MM.1S (cell line): Measurements from ENCODE around the gene FBXL2.

Experiments used
- DNase-seq: peaks from one replicate; pipeline ENCODE4 v3.0.0-alpha.2; 2015
- H2AFZ ChIP-seq: fragments of 300-600 bp; sonication (generic); 2 replicates; pipeline ENCODE4 v1.6.0; 2016; ENCODE audit warnings: antibody characterized with exemption, low read length
- H3F3A ChIP-seq: fragments of 300-600 bp; sonication (generic); 2 replicates; pipeline ENCODE4 v1.6.1; 2016; ENCODE audit warnings: mild to moderate bottlenecking, antibody characterized with exemption, low read length, moderate library complexity, mixed read lengths; ENCODE audit not compliant: insufficient read depth
- H3K27ac ChIP-seq: fragments of 300-600 bp; sonication (generic); 2 replicates; pipeline ENCODE4 v1.5.1; 2016; ENCODE audit warnings: mild to moderate bottlenecking, low read length
- H3K27me3 ChIP-seq: fragments of 300-600 bp; sonication (generic); replicated peaks from 2 replicates; pipeline ENCODE4 v1.6.0; 2016; ENCODE audit warnings: low read length; ENCODE audit not compliant: insufficient read depth
- H3K36me3 ChIP-seq: fragments of 300-600 bp; sonication (generic); replicated peaks from 2 replicates; pipeline ENCODE4 v1.6.1; 2016; ENCODE audit warnings: mild to moderate bottlenecking, low read length, mixed read lengths; ENCODE audit not compliant: insufficient read depth
- H3K4me1 ChIP-seq: fragments of 300-600 bp; sonication (generic); 2 replicates; pipeline ENCODE4 v1.6.1; 2016; ENCODE audit warnings: low read length, mixed read lengths
- H3K4me2 ChIP-seq: fragments of 300-600 bp; sonication (generic); 2 replicates; pipeline ENCODE4 v1.6.0; 2016; ENCODE audit warnings: low read depth, low read length
- H3K4me3 ChIP-seq: fragments of 300-600 bp; sonication (generic); 2 replicates; pipeline ENCODE4 v1.5.1; 2016; ENCODE audit warnings: low read length, mixed read lengths
- H3K79me2 ChIP-seq: fragments of 300-600 bp; sonication (generic); 2 replicates; pipeline ENCODE4 v1.6.1; 2016; ENCODE audit warnings: mixed run types, low read length, mixed read lengths
- H3K9ac ChIP-seq: fragments of 300-600 bp; sonication (generic); 2 replicates; pipeline ENCODE4 v1.6.1; 2016; ENCODE audit warnings: low read length, mixed read lengths
- H3K9me2 ChIP-seq: fragments of 300-600 bp; sonication (generic); replicated peaks from 2 replicates; pipeline ENCODE4 v1.6.1; 2016; ENCODE audit warnings: mild to moderate bottlenecking, low read length, mixed read lengths; ENCODE audit not compliant: insufficient read depth
- H3K9me3 ChIP-seq: fragments of 300-600 bp; sonication (generic); replicated peaks from 2 replicates; pipeline ENCODE4 v1.6.1; 2016; ENCODE audit warnings: mild to moderate bottlenecking, low read length, mixed read lengths; ENCODE audit not compliant: insufficient read depth
- H4K20me1 ChIP-seq: fragments of 300-600 bp; sonication (generic); 2 replicates; pipeline ENCODE4 v1.6.1; 2016; ENCODE audit warnings: mild to moderate bottlenecking, low read length, moderate library complexity, mixed read lengths; ENCODE audit not compliant: insufficient read depth
- CTCF ChIP-seq: fragments of 300-600 bp; sonication (generic); IDR thresholded peaks from 2 replicates; pipeline ENCODE4 v1.5.1; 2016; ENCODE audit warnings: antibody characterized with exemption, low read length, mixed read lengths
- EZH2 ChIP-seq: fragments of 300-600 bp; sonication (generic); optimal IDR thresholded peaks from 2 replicates; pipeline ENCODE3; 2017; ENCODE audit warnings: low read depth, mild to moderate bottlenecking, antibody characterized with exemption, low read length, mixed read lengths
- EZH2phosphoT487 ChIP-seq: fragments of 300-600 bp; sonication (generic); IDR thresholded peaks from 2 replicates; pipeline ENCODE4 v1.6.1; 2018; ENCODE audit warnings: antibody characterized with exemption, low read length

FBXL2 gene

GRCh38 chr3:33237439-33237838, 39.8 kb upstream of the FBXL2 start:
- TF ChIP-seq EZH2 (no peak), CTCF (no peak), EZH2phosphoT487 (no peak)
- Histone ChIP-seq H3K27me3 (no peaks in the 10 kb centered on the region), H3K4me3 (peak overlapping the region; percentile 15; the same call in 1 of the 2 replicates), H4K20me1 (no peaks in the 10 kb centered on the region), H3K9me3 (no peaks in the 10 kb centered on the region), H2AFZ (peak overlapping the region; percentile 40; the same call in 1 of the 2 replicates), H3F3A (peaks cover 7% of the 10 kb centered on the region), H3K36me3 (no peaks in the 10 kb centered on the region), H3K79me2 (no peaks in the 10 kb centered on the region), H3K4me2 (peak overlapping the region; percentile 40; the same call in 1 of the 2 replicates), H3K4me1 (peaks cover 5% of the 10 kb centered on the region), H3K9me2 (no peaks in the 10 kb centered on the region), H3K27ac (peak overlapping the region; percentile 46; the same call in 1 of the 2 replicates), H3K9ac (no peak overlapping the region)
- DNase-seq: peak; percentile 78

- no peak for DNase-seq
- no peaks in the 10 kb centered on the region for H3K9me3 ChIP-seq
- H3K27me3 ChIP-seq: no peaks in the 10 kb centered on the region
- H3K9me2 ChIP-seq: no peaks in the 10 kb centered on the region
- no peak overlapping the region for H3K9ac ChIP-seq
- H3K27ac ChIP-seq: no peak overlapping the region
- TF ChIP-seq EZH2phosphoT487: no peak
- TF ChIP-seq CTCF: no peak
- TF ChIP-seq EZH2: no peak
- H4K20me1 ChIP-seq: no peaks in the 10 kb centered on the region
- H3K36me3 ChIP-seq: no peaks in the 10 kb centered on the region
- no peak overlapping the region for H3K4me3 ChIP-seq
- no peak overlapping the region for H2AFZ ChIP-seq
- H3F3A ChIP-seq: peaks cover 7% of the 10 kb centered on the region
- H3K4me2 ChIP-seq: no peak overlapping the region
- no peaks in the 10 kb centered on the region for H3K79me2 ChIP-seq
- H3K4me1 ChIP-seq: peaks cover 5% of the 10 kb centered on the region
Measured at GRCh38 chr3:33238923-33239322, 38.3 kb upstream of the FBXL2 start.

GRCh38 chr3:33240261-33240660, 37.0 kb upstream of the FBXL2 start:
- TF ChIP-seq EZH2phosphoT487 (no peak), CTCF (no peak)
- no peaks in the 10 kb centered on the region for H4K20me1 ChIP-seq

More at GRCh38 chr3:33240261-33240660, 37.0 kb upstream of the FBXL2 start:
- Histone ChIP-seq H3K4me3 (no peak overlapping the region), H3K4me2 (no peak overlapping the region), H3K36me3 (no peaks in the 10 kb centered on the region), H3K79me2 (no peaks in the 10 kb centered on the region), H3F3A (peaks cover 7% of the 10 kb centered on the region), H3K9me3 (no peaks in the 10 kb centered on the region), H3K27me3 (no peaks in the 10 kb centered on the region), H2AFZ (no peak overlapping the region), H3K9me2 (no peaks in the 10 kb centered on the region), H3K27ac (no peak overlapping the region), H3K9ac (no peak overlapping the region), H3K4me1 (peaks cover 5% of the 10 kb centered on the region)
- DNase-seq: no peak
